H1 (cell line): ENCODE results near the gene ZBTB49. TPM values are rescaled to one million over a fixed set of nuclear protein-coding genes. Genes with fewer than 3 reads are reported as not detected.

Experiments used
- CHD1 ChIP-seq: IDR thresholded peaks from 2 replicates; pipeline ENCODE4 v1.6.1; 2012; ENCODE audit warnings: low read depth, low read length, improper control_type of control experiment
- CHD7 ChIP-seq: fragments of 300-600 bp; sonication (generic); IDR thresholded peaks from 2 replicates; pipeline ENCODE4 v1.7.1; 2012; ENCODE audit warnings: low read length, moderate library complexity, mild to moderate bottlenecking, inconsistent platforms; ENCODE audit not compliant: insufficient replicate concordance
- FOSL1 ChIP-seq: IDR thresholded peaks from 2 replicates; pipeline ENCODE4 v1.6.1; 2011; ENCODE audit warnings: mild to moderate bottlenecking, low read depth, low read length, moderate library complexity; ENCODE audit not compliant: insufficient read depth
- TBP ChIP-seq: IDR thresholded peaks from 2 replicates; pipeline ENCODE4 v1.6.1; 2011; ENCODE audit warnings: low read depth, low read length, improper control_type of control experiment
- polyA plus RNA-seq, 7 experiments: library from polyadenylated mRNA; depleted of rRNA in 3 of 7; stranded (reverse) in 5 of 7; unstranded in 2 of 7; fragments of >200 nt in 5 of 7; fragments of 200-250 nt in 2 of 7; gene quantifications; 1 replicate in 5 of 7; 2 replicates in 1 of 7; 4 replicates in 1 of 7; pipeline versions ENCODE4 v1.2.1 to v1.2.3, GENCODE V29; 2011 to 2013; ENCODE audit warnings: missing spikeins in 2 of 7, mixed read lengths in 2 of 7
- total RNA-seq: library from RNA; stranded (reverse); fragmentation: NEBNext Ultra II Directional; extraction: Animal tissue kit (Norgen Biotek cat#: 25700); gene quantifications from 2 replicates; pipeline ENCODE4 v1.2.1, GENCODE V29; 2021

The ZBTB49 gene
- total and polyA plus RNA-seq, 2 of the 8 experiments (the other 6 are each of a cell fraction or from before 2014, with no cell fraction given), result 4.2 to 6.8 TPM

- TF ChIP-seq CHD7, result no peak
- TF ChIP-seq FOSL1, result no peak
- TF ChIP-seq CHD1, result no peak
- no peak for TF ChIP-seq TBP
Measured at GRCh38 chr4:4315461-4316149, 25.6 kb downstream of the ZBTB49 start (continued).
